ENCODE data around the gene DOC2A. TPM values are rescaled to one million over a fixed set of nuclear protein-coding genes. Genes with fewer than 3 reads are reported as not detected.
"Not testable (repeated sequence)": the region's sequence is repeated elsewhere in the genome, so short reads cannot be mapped to it uniquely, and the experiment has no call there.

Gene DOC2A
- total RNA-seq, 1 donor from 2014 or later = 3.1 TPM

DNA sequence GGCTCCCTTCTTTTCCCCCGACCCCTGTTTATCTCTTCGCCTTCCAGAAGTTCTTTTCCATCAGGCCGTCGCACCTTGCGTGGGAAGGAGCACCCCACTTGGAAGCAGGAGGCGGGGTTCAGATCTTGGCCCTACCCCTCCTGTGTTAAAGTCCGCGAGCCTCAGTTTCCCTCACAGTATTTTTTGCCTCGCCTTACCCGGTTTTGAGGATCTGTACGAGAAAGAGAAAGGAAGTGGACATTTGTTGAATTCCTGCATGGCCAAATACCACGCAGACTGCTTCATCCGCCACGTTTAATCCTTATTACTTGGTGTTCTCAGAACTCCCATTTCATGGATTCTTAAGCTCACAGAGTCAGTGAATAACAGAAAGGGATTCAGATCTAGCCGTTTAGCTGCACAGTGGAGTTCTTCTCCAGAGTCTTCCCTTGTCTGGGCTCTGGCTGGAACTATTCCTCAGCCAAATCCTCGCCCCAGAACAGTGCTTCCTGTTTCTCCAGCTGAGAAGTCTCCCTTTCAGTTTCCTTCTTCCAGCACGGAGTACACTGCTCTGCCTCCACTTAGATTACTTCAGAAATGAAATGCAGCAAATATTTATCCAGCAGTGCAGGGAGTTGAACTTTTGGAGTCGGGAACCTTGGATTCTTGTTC is 48.4 kb downstream of the DOC2A start:
- H3K27ac Mint-ChIP-seq = no peak overlapping the region
- H2AFZ ChIP-seq (replicated peaks) = peak overlapping the region; percentile 90
- peaks cover 2% of the 10 kb centered on the region for H3K27me3 Mint-ChIP-seq (ENCODE audit: insufficient read depth, low read depth)
- H3K4me1 Mint-ChIP-seq = peaks cover 21% of the 10 kb centered on the region
- H3K4me3 ChIP-seq = peak overlapping the region; percentile 66
- no peaks in the 10 kb centered on the region for H3K9me3 Mint-ChIP-seq
- H3F3A ChIP-seq (ENCODE audit: low read depth) = peaks cover 16% of the 10 kb centered on the region
- peaks cover 7% of the 10 kb centered on the region for H3K4me1 ChIP-seq
- H3K9me3 ChIP-seq (ENCODE audit: low read depth) = no peaks in the 10 kb centered on the region
- no peaks in the 10 kb centered on the region for H3K27me3 ChIP-seq
- no peaks in the 10 kb centered on the region for H4K20me1 ChIP-seq (ENCODE audit: low read depth)
- peak overlapping the region; percentile 91 for H3K4me3 Mint-ChIP-seq
- TF ChIP-seq EZH2phosphoT487 (IDR thresholded peaks at IDR 0.05) (no peak), EZH2 (IDR thresholded peaks at IDR 0.05) (no peak)
- TF ChIP-seq, protein P1, sequence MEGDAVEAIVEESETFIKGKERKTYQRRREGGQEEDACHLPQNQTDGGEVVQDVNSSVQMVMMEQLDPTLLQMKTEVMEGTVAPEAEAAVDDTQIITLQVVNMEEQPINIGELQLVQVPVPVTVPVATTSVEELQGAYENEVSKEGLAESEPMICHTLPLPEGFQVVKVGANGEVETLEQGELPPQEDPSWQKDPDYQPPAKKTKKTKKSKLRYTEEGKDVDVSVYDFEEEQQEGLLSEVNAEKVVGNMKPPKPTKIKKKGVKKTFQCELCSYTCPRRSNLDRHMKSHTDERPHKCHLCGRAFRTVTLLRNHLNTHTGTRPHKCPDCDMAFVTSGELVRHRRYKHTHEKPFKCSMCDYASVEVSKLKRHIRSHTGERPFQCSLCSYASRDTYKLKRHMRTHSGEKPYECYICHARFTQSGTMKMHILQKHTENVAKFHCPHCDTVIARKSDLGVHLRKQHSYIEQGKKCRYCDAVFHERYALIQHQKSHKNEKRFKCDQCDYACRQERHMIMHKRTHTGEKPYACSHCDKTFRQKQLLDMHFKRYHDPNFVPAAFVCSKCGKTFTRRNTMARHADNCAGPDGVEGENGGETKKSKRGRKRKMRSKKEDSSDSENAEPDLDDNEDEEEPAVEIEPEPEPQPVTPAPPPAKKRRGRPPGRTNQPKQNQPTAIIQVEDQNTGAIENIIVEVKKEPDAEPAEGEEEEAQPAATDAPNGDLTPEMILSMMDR (IDR thresholded peaks at IDR 0.05) = no peak
- no peak overlapping the region for H3K27ac ChIP-seq
- H3K9ac ChIP-seq = peak overlapping the region; percentile 9
- H3K79me2 ChIP-seq (ENCODE audit: low read depth) = no peaks in the 10 kb centered on the region
- DNase-seq (ENCODE audit: low spot score) = no peak
- no peaks in the 10 kb centered on the region for H3K36me3 ChIP-seq
- peaks cover 7% of the 10 kb centered on the region for H3K36me3 Mint-ChIP-seq
- peak overlapping the region; percentile 96 for H3K4me2 ChIP-seq

DNA sequence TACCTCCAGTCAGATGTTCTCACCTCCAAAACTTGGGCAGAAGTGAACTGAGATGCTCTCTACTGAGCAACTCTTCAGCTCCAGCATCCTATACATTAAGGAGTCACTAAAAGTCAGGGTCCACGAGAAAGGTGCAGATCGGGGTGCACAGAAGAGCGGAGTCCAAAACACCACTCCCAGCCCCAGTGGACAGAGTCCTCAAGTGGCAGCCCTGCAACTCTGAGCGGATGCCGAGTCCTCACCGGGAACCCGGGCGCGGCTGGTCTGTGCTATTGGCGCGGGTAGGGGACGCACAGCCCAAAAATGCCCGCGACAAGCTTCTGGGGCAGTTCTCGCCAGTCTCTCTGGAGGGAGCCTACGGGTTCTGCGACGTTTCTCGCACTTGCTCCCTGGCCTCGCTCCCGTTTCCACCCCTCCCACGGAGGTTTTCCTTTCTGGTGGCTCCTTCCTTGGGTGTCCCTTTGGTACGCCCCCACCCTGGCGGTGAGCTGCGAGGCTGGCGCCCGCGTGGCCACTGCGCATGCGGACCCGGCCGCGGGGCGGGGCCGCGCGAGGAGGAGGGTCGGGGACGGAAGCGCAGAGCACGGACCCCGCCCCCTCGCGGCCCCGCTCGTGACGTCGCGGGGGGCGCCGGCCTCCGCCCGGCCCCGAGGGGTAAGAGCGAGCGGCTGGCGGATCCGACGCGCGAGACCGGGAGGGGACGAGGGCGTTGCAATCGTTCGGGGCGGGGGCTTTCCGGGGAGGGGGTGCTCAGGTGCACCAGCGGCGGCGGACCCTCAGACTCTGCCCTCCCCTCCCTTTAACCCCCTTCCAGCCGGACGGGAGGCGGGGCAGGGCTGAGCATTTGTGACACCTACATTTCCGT is 49.1 kb downstream of the DOC2A start, which contains the start of gene TMEM219:
Gene TMEM219 (plus strand): TSS at position 601 of the 865 bp plus-strand sequence. CDS start 1,065 bp downstream, outside the sequence.
- peaks cover 7% of the 10 kb centered on the region for H3K4me1 ChIP-seq
- H3K9me3 ChIP-seq (ENCODE audit: low read depth) = no peaks in the 10 kb centered on the region
- peaks cover 2% of the 10 kb centered on the region for H3K27me3 Mint-ChIP-seq (ENCODE audit: insufficient read depth, low read depth)
- no peaks in the 10 kb centered on the region for H3K9me3 Mint-ChIP-seq
- no peak within 1 kb of the TSS for H3K27ac ChIP-seq
- peaks cover 7% of the 10 kb centered on the region for H3K36me3 Mint-ChIP-seq
- H3F3A ChIP-seq (ENCODE audit: low read depth) = peaks cover 16% of the 10 kb centered on the region
- no peaks in the 10 kb centered on the region for H3K36me3 ChIP-seq
- peak within 1 kb of the TSS; percentile 66 for H3K4me3 ChIP-seq
- peak within 1 kb of the TSS; percentile 96 for H3K4me2 ChIP-seq
- H3K4me3 Mint-ChIP-seq = peak within 1 kb of the TSS; percentile 91
- TF ChIP-seq EZH2phosphoT487 (IDR thresholded peaks at IDR 0.05) (no peak), EZH2 (IDR thresholded peaks at IDR 0.05) (peak; percentile 27)
- TF ChIP-seq, protein P1 (IDR thresholded peaks at IDR 0.05) = peak; percentile 50
- H3K9ac ChIP-seq = peak within 1 kb of the TSS; percentile 9
- H3K27me3 ChIP-seq = no peaks in the 10 kb centered on the region
- peak within 1 kb of the TSS; percentile 90 for H2AFZ ChIP-seq (replicated peaks)
- H3K79me2 ChIP-seq (ENCODE audit: low read depth) = no peaks in the 10 kb centered on the region
- H3K27ac Mint-ChIP-seq = peak within 1 kb of the TSS; percentile 38
- H3K4me1 Mint-ChIP-seq = peaks cover 21% of the 10 kb centered on the region
- H4K20me1 ChIP-seq (ENCODE audit: low read depth) = no peaks in the 10 kb centered on the region
- peak; percentile 94 for DNase-seq (ENCODE audit: low spot score)

DNA sequence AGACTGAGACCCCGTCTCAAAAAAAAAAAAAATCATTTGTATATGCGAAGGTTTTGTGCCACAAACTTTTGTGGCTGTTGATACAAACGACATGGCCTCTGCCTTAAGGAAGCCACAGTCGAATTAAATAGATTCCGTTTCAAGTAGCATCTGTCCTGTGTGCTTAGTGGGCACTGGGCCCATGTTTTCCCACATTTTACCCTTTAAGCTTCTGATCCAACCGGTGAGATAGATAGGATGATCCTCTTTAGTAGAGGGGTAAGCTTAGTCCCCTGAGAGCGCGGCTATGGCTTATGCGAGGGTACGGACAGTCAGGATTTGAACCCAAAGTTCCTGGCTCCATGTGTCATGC is 49.7 kb downstream of the DOC2A start:
- no peaks in the 10 kb centered on the region for H3K9me3 Mint-ChIP-seq
- no peak for DNase-seq (ENCODE audit: low spot score)
- Histone ChIP-seq H3K4me3 (peak overlapping the region; percentile 66), H3K9me3 (ENCODE audit: low read depth) (no peaks in the 10 kb centered on the region), H2AFZ (replicated peaks) (peak overlapping the region; percentile 90), H3F3A (ENCODE audit: low read depth) (peaks cover 16% of the 10 kb centered on the region), H3K79me2 (ENCODE audit: low read depth) (no peaks in the 10 kb centered on the region), H3K36me3 (no peaks in the 10 kb centered on the region), H3K4me1 (peaks cover 7% of the 10 kb centered on the region), H3K27me3 (no peaks in the 10 kb centered on the region), H3K4me2 (peak overlapping the region; percentile 96), H4K20me1 (ENCODE audit: low read depth) (no peaks in the 10 kb centered on the region), H3K27ac (no peak overlapping the region), H3K9ac (no peak overlapping the region)
- peak overlapping the region; percentile 38 for H3K27ac Mint-ChIP-seq
- H3K4me1 Mint-ChIP-seq = peaks cover 20% of the 10 kb centered on the region
- H3K36me3 Mint-ChIP-seq = peaks cover 6% of the 10 kb centered on the region
- TF ChIP-seq, protein P1 (IDR thresholded peaks at IDR 0.05) = no peak
- TF ChIP-seq EZH2 (IDR thresholded peaks at IDR 0.05) = no peak
- TF ChIP-seq EZH2phosphoT487 (IDR thresholded peaks at IDR 0.05) = no peak
- H3K27me3 Mint-ChIP-seq (ENCODE audit: insufficient read depth, low read depth) = peaks cover 2% of the 10 kb centered on the region
- H3K4me3 Mint-ChIP-seq = peak overlapping the region; percentile 85

DNA sequence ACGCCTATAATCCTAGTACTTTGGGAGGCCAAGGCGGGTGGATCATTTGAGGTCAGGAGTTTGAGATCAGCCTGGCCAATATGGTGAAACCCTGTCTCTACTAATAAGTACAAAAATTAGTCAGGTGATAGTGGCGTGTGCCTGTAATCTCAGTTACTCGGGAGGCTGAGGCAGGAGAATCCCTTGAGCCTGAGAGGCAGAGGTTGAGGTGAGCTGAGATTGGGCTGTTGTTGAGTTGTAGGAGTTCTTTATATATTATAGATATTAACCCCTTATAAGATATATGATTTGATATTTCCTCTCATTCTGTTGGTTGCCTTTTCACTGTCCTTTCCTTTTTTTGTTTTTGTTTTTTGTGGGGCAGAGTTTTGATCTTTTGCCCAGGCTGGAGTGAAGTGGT is 51.0 kb downstream of the DOC2A start:
- H3K4me2 ChIP-seq; H3K27ac Mint-ChIP-seq; H3K79me2 ChIP-seq (ENCODE audit: low read depth); H3K27me3 Mint-ChIP-seq (ENCODE audit: insufficient read depth, low read depth); H2AFZ ChIP-seq (replicated peaks); H3K9me3 Mint-ChIP-seq; H3K36me3 ChIP-seq; H3K4me3 ChIP-seq; H4K20me1 ChIP-seq (ENCODE audit: low read depth); H3K27ac ChIP-seq; H3K4me1 ChIP-seq; H3K9ac ChIP-seq; H3K36me3 Mint-ChIP-seq; DNase-seq (ENCODE audit: low spot score); H3K9me3 ChIP-seq (ENCODE audit: low read depth); H3K27me3 ChIP-seq: not testable (repeated sequence)
- H3K4me1 Mint-ChIP-seq = peaks cover 18% of the 10 kb centered on the region
- peaks cover 16% of the 10 kb centered on the region for H3F3A ChIP-seq (ENCODE audit: low read depth)
- H3K4me3 Mint-ChIP-seq = peak overlapping the region; percentile 60

Data from neural progenitor cell (in vitro differentiated cells).